H1 (cell line): ENCODE measurements around the gene ATXN2. TPM values are rescaled to one million over a fixed set of nuclear protein-coding genes. Genes with fewer than 3 reads are reported as not detected.

Experiments
- CBX5 ChIP-seq: fragments of 300-800, 300-1000 bp; sonication (generic); IDR thresholded peaks from 2 replicates; pipeline ENCODE4 v1.7.1; 2016; ENCODE audit warnings: antibody characterized with exemption, low read length, low read depth
- CHD7 ChIP-seq: fragments of 300-600 bp; sonication (generic); IDR thresholded peaks from 2 replicates; pipeline ENCODE4 v1.7.1; 2012; ENCODE audit warnings: low read length, moderate library complexity, mild to moderate bottlenecking, inconsistent platforms; ENCODE audit not compliant: insufficient replicate concordance
- CREB1 ChIP-seq: IDR thresholded peaks from 2 replicates; pipeline ENCODE4 v1.6.1; 2012; ENCODE audit warnings: inconsistent platforms
- NRF1 ChIP-seq: IDR thresholded peaks from 2 replicates; pipeline ENCODE4 v1.6.1; 2011; ENCODE audit warnings: mild to moderate bottlenecking, low read depth, low read length, improper control_type of control experiment
- RXRA ChIP-seq: IDR thresholded peaks from 2 replicates; pipeline ENCODE4 v1.6.1; 2011; ENCODE audit warnings: low read depth, mild to moderate bottlenecking, low read length, moderate library complexity; ENCODE audit not compliant: insufficient read depth
- SP2 ChIP-seq: IDR thresholded peaks from 2 replicates; pipeline ENCODE4 v1.6.1; 2012; ENCODE audit warnings: mild to moderate bottlenecking, low read length, inconsistent platforms
- polyA plus RNA-seq, 7 experiments: library from polyadenylated mRNA; depleted of rRNA in 3 of 7; stranded (reverse) in 5 of 7; unstranded in 2 of 7; fragments of >200 nt in 5 of 7; fragments of 200-250 nt in 2 of 7; gene quantifications; 1 replicate in 5 of 7; 2 replicates in 1 of 7; 4 replicates in 1 of 7; pipeline versions ENCODE4 v1.2.1 to v1.2.3, GENCODE V29; 2011 to 2013; ENCODE audit warnings: missing spikeins in 2 of 7, mixed read lengths in 2 of 7
- total RNA-seq: library from RNA; stranded (reverse); fragmentation: NEBNext Ultra II Directional; extraction: Animal tissue kit (Norgen Biotek cat#: 25700); gene quantifications from 2 replicates; pipeline ENCODE4 v1.2.1, GENCODE V29; 2021

ATXN2 gene
- total and polyA plus RNA-seq, 2 of the 8 experiments (the other 6 are each of a cell fraction or from before 2014, with no cell fraction given), result 46.6 to 80.7 TPM

- no peak for TF ChIP-seq SP2
- TF ChIP-seq RXRA, result no peak
- no peak for TF ChIP-seq CREB1
- TF ChIP-seq NRF1, result no peak
- TF ChIP-seq CBX5, result no peak
- no peak for TF ChIP-seq CHD7
Observed at GRCh38 chr12:111444314-111444924, 154.7 kb downstream of the ATXN2 start (continued).
